Measurements from ENCODE around the gene NUTM2E.
"Not testable (repeated sequence)": the region's sequence is repeated elsewhere in the genome, so short reads cannot be mapped to it uniquely, and the experiment has no call there.

The NUTM2E gene

GRCh38 chr10:79866903-79867551, 40.5 kb downstream of the NUTM2E start:
- not testable (repeated sequence) for DNase-seq (ENCODE audit: low spot score)

GRCh38 chr10:79868023-79868422, 41.5 kb downstream of the NUTM2E start:
- DNase-seq (ENCODE audit: low spot score) = not testable (repeated sequence)

- DNase-seq (ENCODE audit: low spot score) = not testable (repeated sequence)
Measured at GRCh38 chr10:79869439-79870097, 43.0 kb downstream of the NUTM2E start.

GRCh38 chr10:79871729-79872128, 45.2 kb downstream of the NUTM2E start:
- DNase-seq (ENCODE audit: low spot score) = not testable (repeated sequence)

Data from HuH-7 (cell line).